Urothelium cell line (cell line): ENCODE measurements around the gene PREX1.
A peak's percentile ranks its signal among the peaks of the same experiment; 100 is the strongest.

Source experiments
- DNase-seq: peaks from one replicate; pipeline ENCODE4 v3.0.0; 2011; ENCODE audit warnings: low spot score, mixed read lengths
- FAIRE-seq: peaks from 2 replicates; lab custom pipeline; 2011; peaks lifted over from hg19 to GRCh38; lab: Jason Lieb, UNC

PREX1 gene

DNA sequence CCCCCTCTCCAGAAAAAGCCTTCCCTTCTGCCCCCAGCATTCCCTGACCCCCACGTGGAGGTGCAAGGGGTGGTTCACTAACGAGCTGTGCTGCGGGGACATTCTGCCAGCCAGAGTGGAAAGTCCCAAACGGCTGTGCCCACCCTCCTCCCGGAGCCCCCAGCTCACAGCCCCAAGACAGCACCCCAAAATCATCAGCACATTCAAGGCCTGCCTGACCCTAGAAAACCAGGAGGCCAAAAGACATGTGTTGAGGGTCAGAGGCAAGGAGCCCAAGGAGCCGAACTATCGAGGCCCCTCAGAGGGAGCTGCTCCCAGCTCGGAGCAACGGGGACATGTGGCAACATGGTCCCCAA is 197.9 kb downstream of the PREX1 start:
- DNase-seq (no peak), FAIRE-seq (peak; percentile 32)

GRCh38 chr20:48629069-48629959 is 198.5 kb downstream of the PREX1 start:
- DNase-seq (no peak), FAIRE-seq (no peak)

DNA sequence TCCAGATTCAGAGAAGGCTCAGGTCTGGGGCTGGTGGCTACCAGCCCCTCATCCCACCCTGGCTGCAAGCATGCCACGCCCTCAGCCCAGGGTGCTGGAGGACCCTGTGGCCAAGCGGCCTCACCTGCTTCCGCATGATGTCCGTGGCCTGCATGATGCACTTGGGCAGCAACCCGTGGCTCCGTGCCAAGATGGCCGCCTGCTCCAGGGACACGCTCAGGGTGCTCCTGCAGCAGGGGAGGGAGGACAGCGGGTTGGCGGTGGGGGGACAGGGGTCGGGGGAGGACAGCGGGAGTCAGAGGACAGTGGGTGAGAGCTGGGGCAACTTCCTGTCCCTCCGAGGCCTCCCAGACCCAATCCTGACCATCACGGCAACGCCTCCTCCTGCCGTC is 200.1 kb downstream of the PREX1 start:
- DNase-seq (no peak), FAIRE-seq (peak; percentile 9)

DNA sequence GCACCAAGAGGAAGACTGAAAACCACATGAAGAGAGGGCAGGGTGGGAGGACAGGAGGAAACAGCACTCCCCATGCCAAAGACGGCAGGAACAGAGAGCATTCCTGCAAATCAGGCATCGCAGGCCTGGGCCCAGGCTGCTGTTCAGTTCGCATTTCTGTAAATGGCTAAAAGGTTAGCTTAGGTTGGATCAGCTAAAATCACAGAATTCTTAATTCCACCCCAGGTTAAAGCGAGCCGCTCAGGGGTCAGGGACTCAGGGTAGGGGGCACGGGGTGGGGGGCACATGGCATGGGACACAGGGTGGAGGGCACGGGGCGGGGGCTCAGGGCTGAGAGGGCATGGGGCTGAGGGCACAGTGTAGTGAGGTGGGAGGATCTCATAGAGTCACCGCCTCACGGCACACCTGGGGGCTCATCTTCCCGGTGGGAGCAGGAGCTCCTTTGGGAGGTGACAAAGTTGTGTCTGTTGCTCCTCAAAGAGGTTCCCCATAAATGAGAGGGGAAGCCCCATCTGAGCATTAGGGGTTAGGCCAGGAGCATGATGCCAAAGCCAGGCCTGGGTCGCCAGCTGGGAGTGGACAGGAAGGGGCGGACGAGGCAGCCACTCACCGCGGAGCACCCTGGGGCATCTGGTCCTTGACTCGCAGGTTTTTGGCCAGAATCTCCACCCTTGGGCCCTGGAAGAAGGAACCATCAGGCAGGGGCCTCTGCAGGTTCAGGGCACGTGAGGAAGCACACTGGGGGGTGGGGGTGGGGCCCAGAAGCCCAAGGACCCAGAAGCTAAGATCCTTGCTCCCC is 200.7 kb downstream of the PREX1 start:
- FAIRE-seq, result no peak
- no peak for DNase-seq

- DNase-seq (no peak), FAIRE-seq (no peak)
These were observed 201.4 kb downstream of the PREX1 start for GRCh38 chr20:48626226-48626937.

- DNase-seq, result no peak
- no peak for FAIRE-seq
These were observed 202.5 kb downstream of the PREX1 start for GRCh38 chr20:48625136-48625900.

- FAIRE-seq, result no peak
- DNase-seq, result no peak
These were observed 203.3 kb downstream of the PREX1 start for GRCh38 chr20:48624315-48625020.

- FAIRE-seq (no peak), DNase-seq (no peak)
These were observed 203.9 kb downstream of the PREX1 start for GRCh38 chr20:48623906-48624265.

DNA sequence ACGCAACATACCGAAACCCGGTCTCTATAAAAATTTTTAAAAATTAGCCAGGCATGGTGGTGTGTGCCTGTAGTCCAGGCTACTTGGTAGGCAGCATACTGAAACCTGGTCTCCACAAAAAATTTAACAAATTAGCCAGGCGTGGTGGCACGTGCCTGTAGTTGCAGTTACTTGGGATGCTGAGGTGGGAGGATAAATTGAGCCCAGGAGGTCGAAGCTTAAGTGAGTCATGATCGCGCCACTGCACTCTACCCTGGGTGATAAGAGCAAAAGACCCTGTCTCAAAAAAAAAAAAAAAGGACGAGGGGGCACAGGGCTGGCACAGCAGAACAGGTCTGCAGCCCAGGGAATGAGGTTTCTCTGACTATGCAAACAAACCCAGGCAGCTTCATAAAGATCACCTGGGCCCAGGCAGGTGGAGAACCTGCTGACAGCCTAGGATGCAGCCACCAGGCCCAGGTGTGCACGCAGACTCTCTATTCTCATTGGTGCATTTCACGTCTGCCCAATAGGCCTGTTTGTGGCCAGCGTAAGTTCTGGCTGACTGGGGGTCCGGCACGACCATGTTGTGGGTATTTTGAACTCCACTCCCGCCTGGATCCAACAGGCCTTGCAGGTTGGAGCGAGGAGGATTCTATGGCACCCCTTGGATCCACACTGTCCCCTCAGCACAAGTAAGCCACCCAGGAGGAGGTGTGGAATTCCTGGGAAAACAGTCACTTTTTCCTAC is 204.5 kb downstream of the PREX1 start:
- FAIRE-seq, result no peak

GRCh38 chr20:48622421-48622820 is 205.4 kb downstream of the PREX1 start:
- FAIRE-seq, result no peak
- no peak for DNase-seq

More for the DNA sequence above, 204.5 kb downstream of the PREX1 start:
- no peak for DNase-seq

DNA sequence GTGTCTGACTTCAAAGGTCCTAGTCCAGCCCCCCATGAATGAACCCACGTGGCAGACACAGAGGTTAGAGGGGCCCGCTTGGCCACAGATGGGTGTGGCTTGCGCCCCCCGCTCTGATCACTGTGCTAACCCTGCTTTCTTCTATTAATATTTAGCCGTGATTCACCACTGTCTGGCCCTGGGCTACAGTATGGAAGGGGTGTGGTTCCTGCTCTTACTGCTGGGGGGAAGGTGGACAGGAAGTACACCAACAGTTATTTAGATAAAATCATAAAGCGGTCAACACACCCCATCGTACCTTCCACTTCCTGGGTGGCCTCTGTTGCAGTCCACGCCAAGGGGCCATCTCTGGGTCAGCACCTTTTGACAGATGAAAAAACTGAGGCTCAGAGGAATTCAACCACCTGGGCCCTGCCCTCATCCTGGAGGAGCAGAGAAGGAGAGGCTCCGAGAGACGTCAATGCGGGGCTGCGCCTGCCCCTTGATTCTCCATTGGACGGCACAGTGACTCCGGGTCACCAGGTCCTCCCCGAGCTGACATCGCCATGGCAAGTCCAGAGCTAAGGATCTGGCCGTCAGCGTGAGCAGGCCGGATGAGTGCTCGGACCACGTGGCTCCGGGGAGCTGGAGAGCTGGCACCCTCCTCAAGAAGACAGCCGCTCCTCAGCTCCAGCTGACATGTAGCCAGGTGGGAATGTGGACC is 206.3 kb downstream of the PREX1 start:
- peak; percentile 61 for DNase-seq
- FAIRE-seq, result peak; percentile 35

DNA sequence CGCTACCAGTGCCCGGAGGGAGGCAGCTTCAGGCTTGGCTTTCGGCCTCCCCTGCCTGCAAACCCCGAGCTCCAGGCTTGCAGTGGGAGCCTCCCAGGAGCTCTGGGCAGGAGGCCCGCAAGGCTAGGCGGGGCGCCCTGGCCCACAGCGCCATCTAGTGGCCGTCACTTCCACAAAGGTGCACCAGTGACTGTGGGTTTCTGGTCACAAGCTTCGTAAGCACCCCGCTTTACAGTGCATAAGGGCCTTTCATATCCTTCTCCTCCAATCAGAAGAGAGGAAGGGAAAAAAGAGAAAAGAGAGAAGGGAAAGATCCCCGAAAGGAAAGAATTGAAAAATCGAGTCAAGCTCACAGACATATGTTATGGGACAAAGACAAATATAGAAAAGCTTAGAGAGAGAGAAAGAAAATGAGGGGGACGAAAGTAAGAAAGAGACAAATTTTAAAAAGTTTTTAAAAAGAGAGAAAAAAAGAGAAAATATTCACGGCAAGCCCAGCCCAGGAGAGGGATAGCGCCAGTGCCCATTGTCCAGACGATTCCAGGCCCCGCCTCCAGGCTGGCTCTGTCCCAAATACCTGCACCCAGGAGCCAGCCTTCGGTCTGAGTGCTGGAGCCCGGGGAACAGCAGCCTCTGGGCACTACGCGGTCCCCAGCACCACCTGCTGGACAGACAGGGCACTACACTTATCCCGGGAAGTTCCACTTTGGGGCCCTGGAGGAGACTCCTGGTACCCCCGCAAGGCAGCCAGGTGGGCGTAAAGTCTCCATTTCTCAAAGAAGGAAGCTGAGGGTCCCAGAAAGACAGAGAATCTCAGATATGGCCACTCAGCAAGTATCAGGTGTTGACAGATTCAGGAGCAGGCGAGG is 207.1 kb downstream of the PREX1 start:
- FAIRE-seq, result peak; percentile 70

GRCh38 chr20:48620154-48620506 is 207.7 kb downstream of the PREX1 start:
- DNase-seq, result no peak
- no peak for FAIRE-seq

More for the DNA sequence above, 207.1 kb downstream of the PREX1 start:
- peak; percentile 99 for DNase-seq

GRCh38 chr20:48619126-48620101 is 208.4 kb downstream of the PREX1 start:
- DNase-seq, result no peak
- no peak for FAIRE-seq

DNA sequence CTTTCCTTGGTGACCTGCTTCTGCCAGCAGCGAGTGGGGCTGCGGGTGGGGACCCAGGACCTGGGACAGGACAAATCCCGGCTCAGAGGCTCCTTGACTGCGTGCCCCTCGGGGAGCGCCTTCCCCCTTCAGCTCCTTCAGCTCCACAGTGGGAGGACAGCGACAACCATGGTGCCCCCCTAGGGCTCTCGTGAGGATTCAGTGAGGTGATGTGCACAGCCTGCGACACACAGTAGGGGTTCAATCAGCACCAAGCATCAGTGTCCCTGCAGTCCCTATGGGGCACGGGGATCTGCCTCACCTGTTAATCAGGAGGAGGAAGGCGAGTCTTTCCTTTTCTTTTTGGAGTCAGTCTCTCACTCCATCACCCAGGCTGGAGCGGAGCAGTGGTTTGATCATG is 209.2 kb downstream of the PREX1 start:
- FAIRE-seq (no peak), DNase-seq (no peak)

- FAIRE-seq, result no peak
These were observed 209.7 kb downstream of the PREX1 start for GRCh38 chr20:48618052-48618451.

GRCh38 chr20:48617481-48617880 is 210.3 kb downstream of the PREX1 start:
- FAIRE-seq, result no peak
- no peak for DNase-seq

More at GRCh38 chr20:48618052-48618451, 209.7 kb downstream of the PREX1 start:
- DNase-seq, result no peak
